CD8-positive, alpha-beta memory T cell (primary cell): Measurements from ENCODE around the gene FOXE3. TPM values are rescaled to one million over a fixed set of nuclear protein-coding genes. Genes with fewer than 3 reads are reported as not detected.

Experiments
- CTCF ChIA-PET: fragments of 350-600 bp; sonication (Branson Sonifier 250); formaldehyde crosslinking; loops from one replicate; lab custom pipeline; 2021; ENCODE audit warnings: antibody characterized with exemption; lab: Charles Lee
- POLR2A ChIA-PET: fragments of 350-600 bp; sonication (Branson Sonifier 250); formaldehyde crosslinking; loops from one replicate; lab custom pipeline; 2021; ENCODE audit warnings: antibody characterized with exemption; lab: Charles Lee
- DNase-seq, 5 donors: peaks; one replicate each; pipeline versions ENCODE4 v3.0.0 to v3.0.0-alpha.2; 2020 to 2022; ENCODE audit warnings: mixed read lengths in 1 of 5
- H3K27ac ChIP-seq: one replicate; pipeline ENCODE4 v1.7.0; 2013; ENCODE audit warnings: low read depth, mild to moderate bottlenecking, low read length, moderate library complexity
- H3K27me3 ChIP-seq: 2 replicates; pipeline ENCODE4 v1.7.0; 2013; ENCODE audit warnings: low read length, mild to moderate bottlenecking; ENCODE audit not compliant: insufficient read depth, poor library complexity, severe bottlenecking
- H3K36me3 ChIP-seq: 2 replicates; pipeline ENCODE4 v1.7.0; 2013; ENCODE audit warnings: mild to moderate bottlenecking, low read length, moderate library complexity; ENCODE audit not compliant: insufficient read depth
- H3K4me1 ChIP-seq: 2 replicates; pipeline ENCODE4 v1.7.0; 2013; ENCODE audit warnings: mild to moderate bottlenecking, low read length, moderate library complexity; ENCODE audit not compliant: insufficient read depth
- H3K4me3 ChIP-seq: 2 replicates; pipeline ENCODE4 v1.7.0; 2013; ENCODE audit warnings: mild to moderate bottlenecking, low read length
- H3K9me3 ChIP-seq: 2 replicates; pipeline ENCODE4 v1.7.0; 2013; ENCODE audit warnings: mild to moderate bottlenecking, low read length
- H3K27ac Mint-ChIP-seq, 8 donors: one replicate each; pipeline ENCODE4 v1.8.0; 2020 to 2021; ENCODE audit warnings: mixed read lengths in 8 of 8, mild to moderate bottlenecking in 6 of 8, inconsistent platforms in 3 of 8, moderate library complexity in 3 of 8
- H3K27me3 Mint-ChIP-seq, 2 donors: one replicate each; pipeline ENCODE4 v1.8.0; 2020 to 2021; ENCODE audit warnings: mixed read lengths in 2 of 2, mild to moderate bottlenecking in 1 of 2, moderate library complexity in 1 of 2
- H3K36me3 Mint-ChIP-seq, 3 donors: one replicate each; pipeline ENCODE4 v1.8.0; 2020 to 2021; ENCODE audit warnings: mixed read lengths in 3 of 3, inconsistent platforms in 1 of 3, mild to moderate bottlenecking in 1 of 3
- H3K4me1 Mint-ChIP-seq, 3 donors: one replicate each; pipeline ENCODE4 v1.8.0; 2020 to 2021; ENCODE audit warnings: mixed read lengths in 3 of 3, inconsistent platforms in 1 of 3, mild to moderate bottlenecking in 1 of 3
- H3K4me3 Mint-ChIP-seq, 7 donors: one replicate each; pipeline ENCODE4 v1.8.0; 2020 to 2021; ENCODE audit warnings: mixed read lengths in 7 of 7, mild to moderate bottlenecking in 6 of 7, moderate library complexity in 4 of 7, inconsistent platforms in 2 of 7
- H3K9me3 Mint-ChIP-seq, 5 donors: one replicate each; pipeline ENCODE4 v1.8.0; 2020 to 2022; ENCODE audit warnings: mixed read lengths in 5 of 5, mild to moderate bottlenecking in 3 of 5, moderate library complexity in 2 of 5, inconsistent platforms in 1 of 5
- polyA plus RNA-seq: library from polyadenylated mRNA; unstranded; fragments of 300-500 nt; fragmentation: Illumina TruSeq; gene quantifications from one replicate; pipeline ENCODE4 v1.2.3, GENCODE V29; 2021
- total RNA-seq, 2 experiments: library from RNA; stranded (reverse); gene quantifications; one replicate each; pipeline ENCODE4 v1.2.3, GENCODE V29; 2021

FOXE3 gene
- total and polyA plus RNA-seq, 3 experiments from 2014 or later, result not detected

- no peaks in the 10 kb centered on the region for H3K4me1 Mint-ChIP-seq
- no peak overlapping the region for H3K27ac Mint-ChIP-seq
- H3K27me3 Mint-ChIP-seq, result peaks cover 10 to 24% of the 10 kb centered on the region in 2 donors
- DNase-seq, result no peak
- H3K4me3 Mint-ChIP-seq, result no peak overlapping the region
- Histone ChIP-seq H3K4me3 (no peak overlapping the region), H3K27ac (no peak overlapping the region), H3K27me3 (peaks cover 6% of the 10 kb centered on the region), H3K36me3 (no peaks in the 10 kb centered on the region), H3K4me1 (no peaks in the 10 kb centered on the region), H3K9me3 (no peaks in the 10 kb centered on the region)
- H3K9me3 Mint-ChIP-seq, result no peaks in the 10 kb centered on the region
- ChIA-PET CTCF (no interaction called here), POLR2A (no interaction called here)
- peaks cover 0 to 2% (median 0%) of the 10 kb centered on the region in 3 donors for H3K36me3 Mint-ChIP-seq
These were observed 8.6 kb upstream of the FOXE3 start for GRCh38 chr1:47407481-47407880.

- Mint-ChIP-seq H3K9me3 (no peaks in the 10 kb centered on the region), H3K27me3 (peaks cover 9 to 18% of the 10 kb centered on the region in 2 donors), H3K27ac (no peak overlapping the region), H3K36me3 (peaks cover 0 to 2% (median 0%) of the 10 kb centered on the region in 3 donors), H3K4me1 (no peaks in the 10 kb centered on the region), H3K4me3 (no peak overlapping the region)
- Histone ChIP-seq H3K4me3 (no peak overlapping the region), H3K36me3 (no peaks in the 10 kb centered on the region), H3K27ac (no peak overlapping the region), H3K9me3 (no peaks in the 10 kb centered on the region), H3K27me3 (no peaks in the 10 kb centered on the region), H3K4me1 (no peaks in the 10 kb centered on the region)
- POLR2A ChIA-PET, result no interaction called here
- no peak for DNase-seq
- CTCF ChIA-PET, result no interaction called here
These were observed 6.6 kb upstream of the FOXE3 start for GRCh38 chr1:47409311-47410067.

DNA sequence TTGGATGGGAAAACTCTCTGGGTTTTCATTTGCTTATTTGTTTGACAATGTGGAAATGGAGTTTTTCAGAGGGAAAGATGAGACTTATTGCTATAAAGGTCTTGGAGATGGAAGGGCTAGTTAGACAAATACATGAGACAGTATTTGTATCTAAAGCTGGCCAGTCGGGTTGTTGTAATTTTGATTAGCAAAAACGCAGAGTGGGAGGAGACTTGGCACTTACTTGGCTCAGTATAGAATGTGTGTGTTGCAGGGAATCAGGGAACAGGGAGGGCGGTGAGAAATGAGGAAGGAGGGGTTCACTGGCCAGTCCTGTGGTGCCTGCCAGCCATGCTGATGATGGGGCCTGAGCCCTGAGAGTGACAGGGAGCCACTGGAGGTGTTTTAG lies 6.0 kb upstream of the FOXE3 start:
- H3K27me3 Mint-ChIP-seq, result peaks cover 14 to 22% of the 10 kb centered on the region in 2 donors
- Histone ChIP-seq H3K27ac (no peak overlapping the region), H3K9me3 (no peaks in the 10 kb centered on the region), H3K4me1 (no peaks in the 10 kb centered on the region), H3K36me3 (no peaks in the 10 kb centered on the region), H3K4me3 (no peak overlapping the region), H3K27me3 (no peaks in the 10 kb centered on the region)
- H3K4me3 Mint-ChIP-seq, result no peak overlapping the region
- H3K9me3 Mint-ChIP-seq, result no peaks in the 10 kb centered on the region
- POLR2A ChIA-PET, result no interaction called here
- CTCF ChIA-PET, result no interaction called here
- H3K4me1 Mint-ChIP-seq, result no peaks in the 10 kb centered on the region
- peaks cover 0 to 2% (median under 1%) of the 10 kb centered on the region in 3 donors for H3K36me3 Mint-ChIP-seq
- no peak for DNase-seq
- H3K27ac Mint-ChIP-seq, result no peak overlapping the region

DNA sequence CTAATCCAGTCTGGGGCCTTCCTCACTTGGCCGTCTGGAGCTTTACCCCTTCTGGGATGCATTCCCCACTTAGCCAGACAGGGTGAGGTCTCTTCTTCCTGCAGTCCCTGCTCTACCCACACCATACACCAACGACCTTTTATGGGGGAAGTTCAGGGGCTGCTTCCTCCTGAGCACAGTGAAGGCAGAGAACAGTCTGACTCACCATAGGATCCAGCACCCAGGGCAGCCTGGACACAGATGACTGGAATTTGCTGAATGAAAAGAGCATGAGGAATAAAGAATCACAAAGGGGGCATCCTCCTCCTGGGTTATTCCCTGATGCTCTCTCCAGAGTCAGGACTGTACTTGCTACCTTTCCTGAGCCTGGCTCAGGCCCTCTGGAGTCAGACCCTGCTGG lies 4.6 kb upstream of the FOXE3 start:
- Histone ChIP-seq H3K27me3 (peaks cover 4% of the 10 kb centered on the region), H3K4me1 (no peaks in the 10 kb centered on the region), H3K36me3 (no peaks in the 10 kb centered on the region), H3K9me3 (no peaks in the 10 kb centered on the region), H3K4me3 (no peak overlapping the region), H3K27ac (no peak overlapping the region)
- Mint-ChIP-seq H3K27me3 (peaks cover 22 to 26% of the 10 kb centered on the region in 2 donors), H3K9me3 (no peaks in the 10 kb centered on the region), H3K4me1 (peaks cover 0 to 2% (median 1%) of the 10 kb centered on the region in 3 donors), H3K36me3 (peaks cover 0 to 4% (median 2%) of the 10 kb centered on the region in 3 donors), H3K27ac (no peak overlapping the region), H3K4me3 (no peak overlapping the region)
- ChIA-PET CTCF (no interaction called here), POLR2A (no interaction called here)
- DNase-seq, result no peak

GRCh38 chr1:47412437-47412836 lies 3.6 kb upstream of the FOXE3 start:
- Mint-ChIP-seq H3K36me3 (peaks cover 0 to 4% (median 2%) of the 10 kb centered on the region in 3 donors), H3K9me3 (no peaks in the 10 kb centered on the region), H3K4me1 (peaks cover 2 to 7% (median 2%) of the 10 kb centered on the region in 3 donors), H3K4me3 (no peak overlapping the region), H3K27ac (no peak overlapping the region), H3K27me3 (peaks cover 25 to 31% of the 10 kb centered on the region in 2 donors)
- H3K4me1 ChIP-seq, result no peaks in the 10 kb centered on the region
- H3K27ac ChIP-seq, result no peak overlapping the region
- H3K36me3 ChIP-seq, result no peaks in the 10 kb centered on the region
- no peaks in the 10 kb centered on the region for H3K9me3 ChIP-seq
- H3K27me3 ChIP-seq, result peaks cover 7% of the 10 kb centered on the region
- no peak for DNase-seq
- ChIA-PET CTCF (no interaction called here), POLR2A (no interaction called here)
- no peak overlapping the region for H3K4me3 ChIP-seq

- DNase-seq, result no peak
- H3K4me1 Mint-ChIP-seq, result peaks cover 5 to 10% (median 7%) of the 10 kb centered on the region in 3 donors
- Histone ChIP-seq H3K27me3 (peaks cover 10% of the 10 kb centered on the region), H3K36me3 (no peaks in the 10 kb centered on the region), H3K27ac (no peak overlapping the region), H3K4me1 (no peaks in the 10 kb centered on the region), H3K4me3 (no peak overlapping the region), H3K9me3 (no peaks in the 10 kb centered on the region)
- H3K27ac Mint-ChIP-seq, result no peak overlapping the region
- ChIA-PET CTCF (interaction anchor here (2.1 kb wide), 1 partner anchor 20 kb away, joined by 8 read pairs; no protein-coding TSS in a partner anchor), POLR2A (interaction anchor here (0.7 kb wide), 1 partner anchor 12 kb away, joined by 4 read pairs; no protein-coding TSS in a partner anchor)
- peaks cover 0 to 2% (median 0%) of the 10 kb centered on the region in 5 donors for H3K9me3 Mint-ChIP-seq
- H3K4me3 Mint-ChIP-seq, result peak overlapping the region in 5 of 7 donors; percentile 43 to 73 (median 66)
- H3K36me3 Mint-ChIP-seq, result peaks cover 0 to 17% (median 0%) of the 10 kb centered on the region in 3 donors
- H3K27me3 Mint-ChIP-seq, result peaks cover 21 to 56% of the 10 kb centered on the region in 2 donors
These were observed 459 bp downstream of the FOXE3 start for GRCh38 chr1:47416319-47417169.

DNA sequence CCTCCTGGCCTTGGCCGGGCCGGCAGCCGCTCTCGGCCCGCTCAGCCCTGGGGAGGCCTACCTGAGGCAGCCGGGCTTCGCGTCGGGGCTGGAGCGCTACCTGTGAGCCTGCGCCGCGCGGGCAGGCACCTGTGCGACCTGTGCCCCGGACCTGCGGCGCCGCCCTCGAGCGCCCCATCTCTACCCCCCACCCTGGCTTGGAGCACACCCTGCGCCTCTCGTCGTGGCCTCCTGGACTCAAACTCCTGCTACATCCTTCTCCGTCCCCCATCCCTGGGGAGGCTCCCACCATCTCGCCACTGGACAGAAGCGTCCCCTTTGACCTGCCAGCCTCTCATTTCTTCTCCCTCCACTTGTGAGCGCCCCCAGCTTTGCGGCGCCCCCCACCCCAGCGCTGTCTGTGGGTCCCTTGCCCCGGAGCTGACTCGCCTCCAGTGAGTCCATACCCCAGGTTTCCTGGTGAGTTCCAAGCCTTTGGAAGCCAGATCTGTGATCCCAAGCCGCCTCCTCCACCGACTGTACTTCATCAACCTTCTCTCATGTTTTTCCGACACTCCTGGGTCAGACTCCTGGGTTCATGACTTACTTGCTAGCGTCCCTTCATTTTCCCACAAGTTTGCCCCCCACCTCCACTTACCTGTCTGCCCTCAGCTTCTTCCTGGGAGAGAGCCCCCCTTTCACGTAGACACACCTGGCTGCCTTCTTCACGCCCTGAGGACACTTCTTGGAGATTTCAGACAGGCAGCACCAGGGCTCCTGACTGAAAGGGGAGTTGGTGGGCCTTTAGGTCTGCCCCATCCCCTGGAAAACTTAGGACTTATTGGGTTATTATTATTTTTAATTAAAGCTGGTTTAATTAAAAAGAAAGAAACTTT lies 1.3 kb downstream of the FOXE3 start:
- Mint-ChIP-seq H3K9me3 (peaks cover 0 to 2% (median 0%) of the 10 kb centered on the region in 5 donors), H3K36me3 (peaks cover 0 to 17% (median 0%) of the 10 kb centered on the region in 3 donors), H3K4me3 (peak overlapping the region in 5 of 7 donors; percentile 43 to 71 (median 52)), H3K27me3 (peaks cover 23 to 56% of the 10 kb centered on the region in 2 donors), H3K4me1 (peaks cover 5 to 10% (median 7%) of the 10 kb centered on the region in 3 donors), H3K27ac (peak overlapping the region in 1 of 8 donors; percentile 40)
- no peak for DNase-seq
- peaks cover 10% of the 10 kb centered on the region for H3K27me3 ChIP-seq
- CTCF ChIA-PET, result interaction anchor here (0.9 to 2.1 kb wide), 4 partner anchors 15 to 24 kb away, joined by 3 to 8 read pairs (median 4); partner anchors contain the start of gene FOXD2
- POLR2A ChIA-PET, result interaction anchor here (0.7 kb wide), 1 partner anchor 11 kb away, joined by 4 read pairs; no protein-coding TSS in a partner anchor
- H3K36me3 ChIP-seq, result no peaks in the 10 kb centered on the region
- no peaks in the 10 kb centered on the region for H3K9me3 ChIP-seq
- no peak overlapping the region for H3K4me3 ChIP-seq
- no peak overlapping the region for H3K27ac ChIP-seq
- H3K4me1 ChIP-seq, result no peaks in the 10 kb centered on the region
